Left ventricle myocardium inferior (tissue), 1 donor: ENCODE measurements around the gene ZCRB1. TPM values are rescaled to one million over a fixed set of nuclear protein-coding genes. Genes with fewer than 3 reads are reported as not detected.

Source experiments
- DNase-seq: peaks from one replicate; pipeline ENCODE4 v3.0.0-alpha.2; 2020
- H3K27ac ChIP-seq: fragments of 200-600 bp; replicated peaks from 2 replicates; pipeline ENCODE4 v1.8.0; 2021
- H3K27me3 ChIP-seq: fragments of 200-600 bp; 2 replicates; pipeline ENCODE4 v1.8.0; 2021; ENCODE audit warnings: low read depth
- H3K36me3 ChIP-seq: fragments of 200-600 bp; 2 replicates; pipeline ENCODE4 v1.8.0; 2021
- H3K4me1 ChIP-seq: fragments of 200-600 bp; 2 replicates; pipeline ENCODE4 v1.8.0; 2021
- H3K4me3 ChIP-seq: fragments of 200-600 bp; 2 replicates; pipeline ENCODE4 v1.8.0; 2021; ENCODE audit warnings: mild to moderate bottlenecking, moderate library complexity
- H3K9me3 ChIP-seq: fragments of 200-600 bp; replicated peaks from 2 replicates; pipeline ENCODE4 v1.8.0; 2021
- CTCF ChIP-seq: fragments of 200-600 bp; IDR thresholded peaks from 2 replicates; pipeline ENCODE4 v1.8.0; 2021; ENCODE audit warnings: antibody characterized with exemption, mild to moderate bottlenecking, borderline replicate concordance
- intact Hi-C: fragments of 100-400 bp; cut with micrococcal nuclease; formaldehyde crosslinking; loops from one replicate; pipeline ENCODE4 v1.11.0; 2022
- total RNA-seq: library from RNA; stranded (reverse); fragmentation: NEBNext Ultra II Directional; extraction: Animal tissue kit (Norgen Biotek cat#: 25700); gene quantifications from one replicate; pipeline ENCODE4 v1.2.1, GENCODE V29; 2021
- donor health status: DM: no; HTN: yes; CAD: no; lungs with severe emphysema.

The ZCRB1 gene
- total RNA-seq, 1 donor from 2014 or later: 64.6 TPM

DNA sequence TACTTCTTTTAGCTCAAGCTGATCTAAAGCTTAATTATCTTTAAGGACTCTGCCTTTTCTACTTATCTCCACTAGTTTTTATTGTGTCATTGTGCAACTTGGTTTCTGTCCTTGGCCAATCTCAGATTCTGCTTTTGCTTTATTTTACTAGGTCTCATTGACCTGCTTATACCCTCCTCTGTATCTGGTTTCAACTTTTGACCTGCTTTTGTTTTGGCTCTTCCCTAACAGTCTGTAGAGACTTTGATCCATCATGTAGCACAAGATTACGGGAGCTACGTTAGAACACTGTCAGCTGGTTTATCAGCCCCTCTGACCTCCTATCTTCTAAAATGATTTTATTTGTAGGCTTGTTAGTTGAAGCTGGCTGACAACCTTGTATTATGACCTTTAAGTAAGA, 43.6 kb downstream of the ZCRB1 start:
- no peaks in the 10 kb centered on the region for H3K4me1 ChIP-seq
- H3K27me3 ChIP-seq: no peaks in the 10 kb centered on the region
- TF ChIP-seq CTCF: no peak
- intact Hi-C loops: no loop called here
- no peak overlapping the region for H3K27ac ChIP-seq
- H3K9me3 ChIP-seq: no peaks in the 10 kb centered on the region
- no peaks in the 10 kb centered on the region for H3K36me3 ChIP-seq
- DNase-seq: no peak
- no peak overlapping the region for H3K4me3 ChIP-seq

DNA sequence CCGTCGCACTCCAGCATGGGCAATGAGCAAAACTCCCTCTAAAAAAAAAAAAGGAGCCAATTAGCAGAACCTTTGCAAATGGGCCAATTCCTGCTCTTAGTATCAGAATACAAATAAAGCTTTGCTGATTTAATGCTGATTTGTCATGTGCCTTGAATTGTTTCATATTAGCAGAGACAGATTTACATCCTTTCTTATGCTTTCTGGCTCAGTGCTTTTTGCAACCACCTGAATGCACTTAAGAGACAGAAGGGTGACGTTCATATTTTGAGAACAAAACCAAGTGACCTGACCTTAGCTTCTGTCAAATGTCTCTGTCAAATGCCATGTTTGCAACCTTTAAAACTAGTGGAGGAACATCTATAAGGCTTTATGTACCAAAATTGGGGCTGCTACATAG, 44.0 kb downstream of the ZCRB1 start:
- Histone ChIP-seq H3K27ac (no peak overlapping the region), H3K36me3 (no peaks in the 10 kb centered on the region), H3K9me3 (no peaks in the 10 kb centered on the region), H3K27me3 (no peaks in the 10 kb centered on the region), H3K4me3 (no peak overlapping the region), H3K4me1 (no peaks in the 10 kb centered on the region)
- TF ChIP-seq CTCF: no peak
- DNase-seq: no peak
- intact Hi-C loops: no loop called here

DNA sequence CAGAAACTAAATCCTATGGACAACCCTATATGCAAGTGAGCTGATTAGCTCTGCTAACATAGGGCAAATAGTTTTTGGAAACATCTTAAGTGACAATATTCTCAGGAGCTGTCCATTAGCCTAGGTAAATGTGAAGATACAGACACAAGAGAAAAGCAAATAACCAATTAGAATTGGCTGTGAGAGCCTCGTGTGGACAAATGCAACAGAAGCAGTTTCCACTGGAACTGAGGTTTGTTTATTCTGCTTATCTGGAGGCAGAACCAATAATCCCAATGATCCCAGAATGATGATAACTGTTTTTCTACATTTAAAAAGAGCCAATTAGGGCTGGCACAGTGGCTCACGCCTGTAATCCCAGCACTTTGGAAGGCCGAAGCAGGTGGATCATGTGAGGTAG, 44.6 kb downstream of the ZCRB1 start:
- H3K9me3 ChIP-seq: no peaks in the 10 kb centered on the region
- DNase-seq: no peak
- intact Hi-C loops: no loop called here

DNA sequence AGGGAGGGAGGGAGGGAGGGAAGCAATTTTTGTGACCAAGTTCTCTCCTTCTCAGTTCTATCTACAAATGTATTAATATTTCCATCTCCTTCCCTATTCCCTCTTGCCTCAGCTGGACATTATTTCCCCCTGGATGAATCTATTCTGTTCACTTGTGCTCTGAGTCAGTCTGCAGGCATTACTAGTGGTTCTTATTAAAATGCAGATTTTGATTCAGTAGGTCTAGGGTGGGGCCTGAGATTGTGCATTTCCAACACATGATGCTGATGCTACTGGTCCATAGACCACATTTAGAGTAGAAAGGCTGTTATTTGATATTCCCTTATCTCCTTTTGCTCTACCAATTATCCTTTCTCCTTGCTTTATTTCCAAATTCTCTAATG, 47.8 kb downstream of the ZCRB1 start:
- DNase-seq: no peak
- Histone ChIP-seq H3K4me3 (no peak overlapping the region), H3K4me1 (no peaks in the 10 kb centered on the region), H3K36me3 (no peaks in the 10 kb centered on the region), H3K9me3 (no peaks in the 10 kb centered on the region), H3K27me3 (no peaks in the 10 kb centered on the region), H3K27ac (no peak overlapping the region)
- no peak for TF ChIP-seq CTCF
- intact Hi-C loops: no loop called here

More for the DNA sequence above, 44.6 kb downstream of the ZCRB1 start:
- no peak for TF ChIP-seq CTCF
- H3K27ac ChIP-seq: no peak overlapping the region
- no peaks in the 10 kb centered on the region for H3K36me3 ChIP-seq
- H3K27me3 ChIP-seq: no peaks in the 10 kb centered on the region
- no peak overlapping the region for H3K4me3 ChIP-seq
- no peaks in the 10 kb centered on the region for H3K4me1 ChIP-seq

DNA sequence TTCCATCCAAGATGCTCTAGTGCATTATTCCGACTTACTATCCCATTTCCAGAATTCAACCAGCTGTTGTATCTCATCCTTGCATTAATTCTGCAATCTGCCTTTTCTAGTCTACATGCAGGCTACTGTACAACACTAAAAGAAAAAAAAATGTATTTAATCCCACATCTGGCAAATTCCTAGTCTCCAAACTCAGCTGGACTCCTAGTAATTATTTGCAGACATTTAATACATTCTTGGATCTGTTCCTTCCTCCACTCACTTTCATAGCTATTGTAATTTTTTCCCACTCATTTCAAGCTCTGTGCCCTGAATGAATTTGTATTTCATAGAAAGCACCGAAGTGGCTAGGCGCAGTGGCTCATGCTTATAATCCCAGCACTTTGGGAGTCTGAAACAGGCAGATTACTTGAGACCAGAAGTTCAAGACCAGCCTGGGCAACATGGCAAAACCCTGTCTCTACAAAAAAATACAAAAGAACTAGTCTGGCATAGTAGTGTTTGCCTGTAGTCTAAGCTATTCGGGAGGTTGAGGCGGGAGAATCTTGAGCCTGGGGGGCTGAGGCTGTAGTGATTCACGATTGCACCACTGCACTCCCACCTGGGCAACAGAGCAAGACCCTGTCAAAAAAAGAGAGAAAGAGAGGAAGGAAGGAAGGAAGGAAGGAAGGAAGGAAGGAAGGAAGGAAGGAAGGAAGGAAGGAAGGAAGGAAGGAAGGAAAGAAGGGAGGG, 48.3 kb downstream of the ZCRB1 start:
- Histone ChIP-seq H3K36me3 (no peaks in the 10 kb centered on the region), H3K9me3 (peaks cover 5% of the 10 kb centered on the region), H3K4me1 (no peaks in the 10 kb centered on the region), H3K27ac (no peak overlapping the region), H3K27me3 (no peaks in the 10 kb centered on the region), H3K4me3 (no peak overlapping the region)
- no peak for DNase-seq
- no peak for TF ChIP-seq CTCF
- intact Hi-C loops: no loop called here

- Histone ChIP-seq H3K36me3 (no peaks in the 10 kb centered on the region), H3K27ac (no peak overlapping the region), H3K9me3 (peaks cover 5% of the 10 kb centered on the region), H3K4me3 (no peak overlapping the region), H3K27me3 (no peaks in the 10 kb centered on the region), H3K4me1 (no peaks in the 10 kb centered on the region)
- intact Hi-C loops: no loop called here
- no peak for DNase-seq
- no peak for TF ChIP-seq CTCF
Observed at GRCh38 chr12:42275499-42275898, 50.4 kb downstream of the ZCRB1 start.
